PC-9 (cell line): Measurements from ENCODE around the gene UTP4. TPM values are rescaled to one million over a fixed set of nuclear protein-coding genes. Genes with fewer than 3 reads are reported as not detected.

Source experiments
- BruUV-seq: library from RNA; stranded (reverse); fragments of 400-500 nt; replicated peaks from 2 replicates; lab custom pipeline; 2021; lab: Mats Ljungman, UMichigan
- CTCF ChIA-PET: fragments of 300-600 bp; sonication (Branson Sonifier 250); formaldehyde crosslinking; loops from one replicate; lab custom pipeline; 2022; ENCODE audit warnings: antibody characterized with exemption; lab: Charles Lee
- POLR2A ChIA-PET: fragments of 300-600 bp; sonication (Branson Sonifier 250); formaldehyde crosslinking; loops from one replicate; lab custom pipeline; 2022; ENCODE audit warnings: antibody characterized with exemption; ENCODE audit not compliant: unreplicated experiment; lab: Charles Lee
- DNase-seq, 2 experiments: peaks; one replicate each; pipeline versions ENCODE4 v3.0.0 to v3.0.0-alpha.2; 2015 to 2022; ENCODE audit warnings: mixed read lengths in 1 of 2
- H2AFZ ChIP-seq: fragments of 200-600 bp; sonication (generic); 2 replicates; pipeline ENCODE4 v1.8.1; 2017; ENCODE audit warnings: antibody characterized with exemption
- H3F3A ChIP-seq: fragments of 200-600 bp; sonication (generic); 2 replicates; pipeline ENCODE4 v1.8.1; 2017; ENCODE audit warnings: antibody characterized with exemption, mild to moderate bottlenecking, low read depth; ENCODE audit not compliant: insufficient read depth
- H3K27ac ChIP-seq: fragments of 200-600 bp; sonication (generic); 2 replicates; pipeline ENCODE4 v1.6.1; 2016; ENCODE audit warnings: mixed run types
- H3K27me3 ChIP-seq: fragments of 200-600 bp; sonication (generic); 2 replicates; pipeline ENCODE4 v1.6.1; 2016; ENCODE audit warnings: low read depth, mixed run types; ENCODE audit not compliant: insufficient read depth
- H3K36me3 ChIP-seq: fragments of 200-600 bp; sonication (generic); 2 replicates; pipeline ENCODE4 v1.6.1; 2016; ENCODE audit warnings: low read depth, mixed run types
- H3K4me1 ChIP-seq: fragments of 200-600 bp; sonication (generic); replicated peaks from 2 replicates; pipeline ENCODE4 v1.6.1; 2016; ENCODE audit warnings: mixed run types; ENCODE audit not compliant: insufficient read depth
- H3K4me2 ChIP-seq: fragments of 200-600 bp; sonication (generic); 2 replicates; pipeline ENCODE4 v1.6.1; 2017; ENCODE audit warnings: mixed run types
- H3K4me3 ChIP-seq: fragments of 200-600 bp; sonication (generic); 2 replicates; pipeline ENCODE4 v1.6.1; 2016; ENCODE audit warnings: mixed run types
- H3K79me2 ChIP-seq: fragments of 200-600 bp; sonication (generic); 2 replicates; pipeline ENCODE4 v1.6.1; 2017; ENCODE audit warnings: low read depth, mixed run types
- H3K9me2 ChIP-seq: fragments of 200-600 bp; sonication (generic); 2 replicates; pipeline ENCODE4 v1.8.1; 2017; ENCODE audit warnings: mild to moderate bottlenecking; ENCODE audit not compliant: insufficient read depth
- H3K9me3 ChIP-seq: fragments of 200-600 bp; sonication (generic); 2 replicates; pipeline ENCODE4 v1.8.1; 2016; ENCODE audit warnings: low read depth; ENCODE audit not compliant: insufficient read depth
- H4K20me1 ChIP-seq: fragments of 200-600 bp; sonication (generic); 2 replicates; pipeline ENCODE4 v1.8.1; 2017; ENCODE audit not compliant: insufficient read depth
- CTCF ChIP-seq: fragments of 200-600 bp; sonication (generic); conservative IDR thresholded peaks from 2 replicates; pipeline ENCODE4 v1.6.1; 2017; ENCODE audit warnings: mixed run types, antibody characterized with exemption, mild to moderate bottlenecking, moderate library complexity
- EZH2 ChIP-seq: fragments of 200-600 bp; sonication (generic); IDR thresholded peaks from 2 replicates; pipeline ENCODE4 v1.8.0; 2017; ENCODE audit warnings: antibody characterized with exemption, low read depth
- intact Hi-C: fragments of 100-400 bp; cut with micrococcal nuclease; formaldehyde crosslinking; loops from one replicate; pipeline ENCODE4 v1.10.0; 2022; ENCODE audit not compliant: unreplicated experiment
- total RNA-seq: library from RNA; stranded (reverse); gene quantifications from 2 replicates; pipeline ENCODE4 v1.2.3, GENCODE V29; 2021

Gene UTP4
- total RNA-seq, 1 experiment from 2014 or later = 45.9 TPM

- Histone ChIP-seq H3K79me2 (no peaks in the 10 kb centered on the region), H3K36me3 (no peaks in the 10 kb centered on the region), H2AFZ (no peak overlapping the region), H3K4me2 (no peak overlapping the region), H3K9me3 (no peaks in the 10 kb centered on the region), H3F3A (peaks cover 5% of the 10 kb centered on the region), H3K27me3 (no peaks in the 10 kb centered on the region), H3K4me1 (peaks cover 23% of the 10 kb centered on the region), H3K27ac (no peak overlapping the region), H3K9me2 (no peaks in the 10 kb centered on the region), H3K4me3 (no peak overlapping the region), H4K20me1 (no peaks in the 10 kb centered on the region)
- CTCF ChIA-PET = no interaction called here
- intact Hi-C loops = no loop called here
- BruUV-seq = no TSS peak
- TF ChIP-seq EZH2 (no peak), CTCF (no peak)
- no peak for DNase-seq
- POLR2A ChIA-PET = no interaction called here
Measured at GRCh38 chr16:69085032-69085695, 47.3 kb upstream of the UTP4 start.

- DNase-seq = no peak
- H3F3A ChIP-seq = peaks cover 9% of the 10 kb centered on the region
- peaks cover 23% of the 10 kb centered on the region for H3K4me1 ChIP-seq
- POLR2A ChIA-PET = no interaction called here
- no peaks in the 10 kb centered on the region for H3K79me2 ChIP-seq
- H3K9me2 ChIP-seq = no peaks in the 10 kb centered on the region
- no peaks in the 10 kb centered on the region for H3K27me3 ChIP-seq
- no peak overlapping the region for H3K4me2 ChIP-seq
- no peak overlapping the region for H3K27ac ChIP-seq
- H4K20me1 ChIP-seq = no peaks in the 10 kb centered on the region
- H3K4me3 ChIP-seq = no peak overlapping the region
- CTCF ChIA-PET = no interaction called here
- TF ChIP-seq EZH2 (no peak), CTCF (no peak)
- no peaks in the 10 kb centered on the region for H3K9me3 ChIP-seq
- no TSS peak for BruUV-seq
- no peaks in the 10 kb centered on the region for H3K36me3 ChIP-seq
- intact Hi-C loops = no loop called here
- no peak overlapping the region for H2AFZ ChIP-seq
Measured at GRCh38 chr16:69087161-69087581, 45.3 kb upstream of the UTP4 start.

- H3K4me1 ChIP-seq = peaks cover 23% of the 10 kb centered on the region
- BruUV-seq = no TSS peak
Measured at GRCh38 chr16:69088684-69089083, 43.8 kb upstream of the UTP4 start.

More at GRCh38 chr16:69088684-69089083, 43.8 kb upstream of the UTP4 start:
- peak overlapping the region; percentile 67 for H3K4me2 ChIP-seq
- no peaks in the 10 kb centered on the region for H3K9me2 ChIP-seq
- no peak overlapping the region for H3K27ac ChIP-seq
- CTCF ChIA-PET = interaction anchor here (0.6 kb wide), 1 partner anchor 15 kb away, joined by 4 read pairs; no protein-coding TSS in a partner anchor
- H3K36me3 ChIP-seq = no peaks in the 10 kb centered on the region
- intact Hi-C loops = no loop called here
- H2AFZ ChIP-seq = no peak overlapping the region
- H4K20me1 ChIP-seq = no peaks in the 10 kb centered on the region
- H3F3A ChIP-seq = peaks cover 9% of the 10 kb centered on the region
- H3K4me3 ChIP-seq = no peak overlapping the region
- POLR2A ChIA-PET = interaction anchor here (0.6 kb wide), 1 partner anchor 332 kb away, joined by 9 read pairs; no protein-coding TSS in a partner anchor
- no peaks in the 10 kb centered on the region for H3K79me2 ChIP-seq
- no peak for DNase-seq
- TF ChIP-seq CTCF = no peak
- TF ChIP-seq EZH2 = no peak
- no peaks in the 10 kb centered on the region for H3K27me3 ChIP-seq
- H3K9me3 ChIP-seq = no peaks in the 10 kb centered on the region
